ENCODE data around the gene EPHA5. TPM values are rescaled to one million over a fixed set of nuclear protein-coding genes. Genes with fewer than 3 reads are reported as not detected.

Gene EPHA5
- total and polyA plus RNA-seq, 8 donors: 0.08 to 1.8 (median 0.51) TPM; not detected in 2

DNA sequence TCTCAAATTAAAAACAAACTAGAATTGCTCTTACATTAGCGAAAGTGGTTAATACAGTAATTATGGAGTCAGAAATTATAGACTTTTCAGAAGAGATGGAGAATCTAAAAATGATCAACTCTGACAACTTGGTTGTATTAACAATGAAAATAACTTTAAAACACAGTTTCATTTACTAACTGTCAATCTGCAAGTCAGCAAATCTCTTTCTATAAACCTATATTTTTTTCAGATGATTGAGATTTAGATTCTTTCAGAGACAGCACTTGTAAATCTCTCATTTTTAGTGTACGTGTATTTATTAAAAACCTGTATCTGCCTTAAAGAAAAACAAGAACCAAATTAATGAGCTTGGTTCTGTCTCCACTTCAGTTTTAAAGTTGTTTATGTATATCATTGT is 311.4 kb downstream of the EPHA5 start:
- no peaks in the 10 kb centered on the region for H3K9me3 ChIP-seq
- no peak for TF ChIP-seq CTCF (IDR thresholded peaks at IDR 0.05)
- TF ChIP-seq EP300 (IDR thresholded peaks at IDR 0.05): no peak
- TF ChIP-seq POLR2A (IDR thresholded peaks at IDR 0.05): no peak
- H3K4me3 ChIP-seq: no peak overlapping the region
- no peak overlapping the region for H3K27ac ChIP-seq
- no peaks in the 10 kb centered on the region for H3K36me3 ChIP-seq
- DNase-seq: no peak
- intact Hi-C loops (cut with DNase I; ENCODE audit: low total_unique reads): no loop called here
- H3K4me1 ChIP-seq: no peaks in the 10 kb centered on the region
- H3K27me3 ChIP-seq: no peaks in the 10 kb centered on the region
- 86 to 93% (median 91%) methylated on average over 2 of the region's 2 CpGs for WGBS, 5 donors

DNA sequence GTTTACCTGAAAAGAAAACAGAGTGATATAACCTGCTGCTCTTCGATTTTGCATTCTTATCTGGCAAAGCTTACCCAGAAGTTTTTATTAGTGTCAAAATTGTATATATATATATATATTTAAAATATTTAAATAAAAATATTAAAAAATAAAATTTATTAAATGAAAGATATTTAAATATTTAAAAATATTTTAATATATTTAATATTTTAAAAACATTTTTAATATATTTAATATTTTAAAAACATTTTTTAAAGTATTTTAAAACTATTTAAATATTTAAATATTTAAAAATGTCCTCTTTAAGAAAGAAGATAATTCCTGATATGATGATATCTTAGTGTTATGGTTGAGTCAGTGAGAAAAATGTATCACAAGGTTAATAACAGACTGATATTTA is 317.2 kb downstream of the EPHA5 start:
- no peak for DNase-seq
- H3K9me3 ChIP-seq: no peaks in the 10 kb centered on the region
- no peak overlapping the region for H3K27ac ChIP-seq
- H3K36me3 ChIP-seq: no peaks in the 10 kb centered on the region
- intact Hi-C loops (cut with DNase I; ENCODE audit: low total_unique reads): no loop called here
- TF ChIP-seq POLR2AphosphoS5 (IDR thresholded peaks at IDR 0.05) (no peak), CTCF (IDR thresholded peaks at IDR 0.05) (no peak), POLR2A (IDR thresholded peaks at IDR 0.05) (no peak), EP300 (IDR thresholded peaks at IDR 0.05) (no peak)
- H3K4me1 ChIP-seq: no peaks in the 10 kb centered on the region
- H3K4me3 ChIP-seq: no peak overlapping the region
- WGBS, 5 donors: 77 to 92% (median 85%) methylated on average over 1 of the region's 1 CpG
- H3K27me3 ChIP-seq: no peaks in the 10 kb centered on the region

- Histone ChIP-seq H3K27me3 (no peaks in the 10 kb centered on the region), H3K27ac (no peak overlapping the region), H3K4me3 (no peak overlapping the region), H3K36me3 (no peaks in the 10 kb centered on the region), H3K4me1 (no peaks in the 10 kb centered on the region), H3K9me3 (no peaks in the 10 kb centered on the region)
- intact Hi-C loops (cut with DNase I; ENCODE audit: low total_unique reads): no loop called here
- 43 to 63% (median 63%) methylated on average over 4 of the region's 4 CpGs for WGBS, 5 donors
- TF ChIP-seq POLR2AphosphoS5 (IDR thresholded peaks at IDR 0.05): no peak
- no peak for TF ChIP-seq EP300 (IDR thresholded peaks at IDR 0.05)
- no peak for TF ChIP-seq POLR2A (IDR thresholded peaks at IDR 0.05)
- no peak for TF ChIP-seq CTCF (IDR thresholded peaks at IDR 0.05)
- DNase-seq: no peak
These were observed 325.9 kb downstream of the EPHA5 start for GRCh38 chr4:65344278-65344825.

DNA sequence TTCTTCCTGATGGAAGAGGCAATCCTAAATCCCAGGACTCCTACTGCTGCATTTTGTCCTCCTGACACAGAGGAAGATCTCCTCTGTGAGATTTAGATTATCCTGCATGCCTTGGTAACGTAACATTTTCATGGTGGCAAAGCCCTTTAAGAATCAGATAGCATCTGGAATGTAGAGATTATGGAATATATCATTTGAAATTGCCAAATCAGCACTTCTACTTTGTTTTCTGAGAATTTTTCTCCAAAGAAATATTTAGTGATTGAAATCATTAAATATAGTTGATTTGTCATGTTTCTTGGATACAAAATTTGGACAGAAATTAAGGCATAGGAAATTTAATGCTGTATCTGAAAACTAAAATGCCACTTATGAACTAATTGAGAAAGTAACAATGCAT is 326.9 kb downstream of the EPHA5 start:
- Histone ChIP-seq H3K27ac (no peak overlapping the region), H3K9me3 (no peaks in the 10 kb centered on the region), H3K27me3 (no peaks in the 10 kb centered on the region), H3K36me3 (no peaks in the 10 kb centered on the region), H3K4me3 (no peak overlapping the region), H3K4me1 (no peaks in the 10 kb centered on the region)
- intact Hi-C loops (cut with DNase I; ENCODE audit: low total_unique reads): no loop called here
- 64 to 79% (median 71%) methylated on average over 1 of the region's 1 CpG for WGBS, 5 donors
- DNase-seq: no peak
- TF ChIP-seq CTCF (IDR thresholded peaks at IDR 0.05): no peak
